Measurements from ENCODE around the gene PRDM7.
"Not testable (repeated sequence)": the region's sequence is repeated elsewhere in the genome, so short reads cannot be mapped to it uniquely, and the experiment has no call there.

PRDM7 gene

DNA sequence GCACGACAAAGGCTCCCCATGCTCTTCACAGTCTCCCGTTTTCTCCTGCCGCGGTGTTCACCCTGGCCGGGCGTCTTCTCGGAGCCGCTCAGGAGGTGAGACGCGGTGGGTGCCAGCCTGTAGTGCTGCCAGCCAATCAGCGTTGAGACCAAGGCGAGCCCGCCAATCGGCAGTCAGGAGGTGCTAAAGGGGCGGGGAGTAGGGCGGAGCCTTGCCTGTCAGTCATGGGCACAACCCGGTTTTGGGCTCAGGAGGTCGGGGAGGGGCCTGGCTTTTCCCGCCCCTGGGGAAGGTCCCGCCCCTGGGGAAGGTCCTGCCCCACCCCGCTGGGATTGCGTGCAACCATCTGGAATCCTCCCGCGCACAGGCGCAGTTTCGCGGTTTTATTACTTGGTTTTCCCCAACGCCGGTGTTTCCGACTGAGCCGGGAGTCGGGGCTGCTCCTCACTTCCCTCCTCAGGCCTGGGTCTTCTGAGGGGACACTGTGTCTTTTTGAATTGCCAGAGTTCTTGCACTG, at the start of gene PRDM7:
PRDM7 (minus strand) TSS at position 92 of the 517 bp plus-strand sequence. CDS start 1,421 bp downstream, outside the sequence.
- peak; percentile 85 to 96 (median 94) for DNase-seq (ENCODE audit: low read depth in 2 of 3, low spot score in 2 of 3)

GRCh38 chr16:90121846-90122245, 44.7 kb upstream of the PRDM7 start:
- DNase-seq (ENCODE audit: low read depth in 2 of 3, low spot score in 2 of 3) = not testable (repeated sequence)

DNA sequence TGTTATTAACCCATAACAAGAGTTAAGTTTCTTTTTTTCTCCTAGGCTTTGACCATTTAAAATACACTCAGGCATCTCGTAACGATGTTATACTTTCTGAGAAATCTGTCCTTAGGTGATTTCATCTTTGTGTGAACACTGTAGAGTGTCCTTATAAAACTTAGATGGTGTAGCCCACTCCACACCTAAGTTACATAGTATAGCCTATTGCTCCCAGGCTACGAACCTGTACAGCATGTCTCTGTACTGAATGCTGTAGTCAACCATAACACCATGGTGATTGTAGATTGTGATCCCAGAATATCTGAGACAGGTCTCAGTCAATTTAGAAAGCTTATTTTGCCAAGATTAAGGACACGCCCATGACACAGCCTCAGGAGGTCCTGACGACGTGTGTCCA, 30.5 kb upstream of the PRDM7 start:
- DNase-seq (ENCODE audit: low read depth in 2 of 3, low spot score in 2 of 3) = not testable (repeated sequence)

- not testable (repeated sequence) for DNase-seq (ENCODE audit: low read depth in 2 of 3, low spot score in 2 of 3)
These were observed 29.9 kb upstream of the PRDM7 start for GRCh38 chr16:90107060-90107459.

DNA sequence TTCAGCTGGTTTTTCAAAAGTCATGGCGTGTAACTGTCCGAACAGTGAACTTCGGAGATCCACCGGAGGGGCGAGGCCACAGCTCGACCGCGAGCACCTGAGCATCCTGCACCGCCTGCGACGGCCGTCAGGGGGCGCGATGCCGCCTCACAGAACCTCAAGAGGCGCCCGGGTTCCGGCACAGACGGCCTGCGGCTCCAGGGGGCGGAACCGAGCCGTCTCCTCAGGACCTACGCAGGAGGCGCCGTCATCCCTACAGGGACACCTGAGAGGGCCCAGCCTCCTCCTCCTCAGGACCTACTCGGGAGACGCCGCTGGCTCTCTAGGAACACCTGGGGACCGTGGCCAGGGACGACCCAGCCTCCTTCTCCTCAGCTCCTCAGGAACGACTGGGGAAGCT, 29.1 kb upstream of the PRDM7 start:
- peak; percentile 42 to 64 (median 42) for DNase-seq (ENCODE audit: low read depth in 2 of 3, low spot score in 2 of 3)

DNA sequence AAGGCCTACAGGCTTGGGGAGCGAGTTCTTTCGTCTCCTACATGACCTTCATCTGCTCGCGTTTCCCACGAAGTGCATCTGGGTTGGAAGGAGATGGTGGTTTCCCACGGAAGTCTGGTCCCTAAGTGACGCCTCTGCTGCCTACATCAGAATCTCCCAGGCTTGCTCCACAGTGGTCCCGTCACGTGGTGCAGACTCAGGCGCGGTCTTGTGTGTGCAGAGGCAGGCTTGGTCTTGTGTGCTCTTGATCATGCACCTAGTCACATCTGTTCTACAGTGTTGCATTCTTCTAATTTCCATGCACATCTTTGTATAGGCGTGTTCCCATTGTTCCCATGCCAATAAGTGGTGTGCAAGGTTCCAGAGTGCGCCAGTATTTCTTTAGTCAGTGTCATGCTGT, 27.6 kb upstream of the PRDM7 start:
- DNase-seq (ENCODE audit: low read depth in 2 of 3, low spot score in 2 of 3) = not testable (repeated sequence)

DNA sequence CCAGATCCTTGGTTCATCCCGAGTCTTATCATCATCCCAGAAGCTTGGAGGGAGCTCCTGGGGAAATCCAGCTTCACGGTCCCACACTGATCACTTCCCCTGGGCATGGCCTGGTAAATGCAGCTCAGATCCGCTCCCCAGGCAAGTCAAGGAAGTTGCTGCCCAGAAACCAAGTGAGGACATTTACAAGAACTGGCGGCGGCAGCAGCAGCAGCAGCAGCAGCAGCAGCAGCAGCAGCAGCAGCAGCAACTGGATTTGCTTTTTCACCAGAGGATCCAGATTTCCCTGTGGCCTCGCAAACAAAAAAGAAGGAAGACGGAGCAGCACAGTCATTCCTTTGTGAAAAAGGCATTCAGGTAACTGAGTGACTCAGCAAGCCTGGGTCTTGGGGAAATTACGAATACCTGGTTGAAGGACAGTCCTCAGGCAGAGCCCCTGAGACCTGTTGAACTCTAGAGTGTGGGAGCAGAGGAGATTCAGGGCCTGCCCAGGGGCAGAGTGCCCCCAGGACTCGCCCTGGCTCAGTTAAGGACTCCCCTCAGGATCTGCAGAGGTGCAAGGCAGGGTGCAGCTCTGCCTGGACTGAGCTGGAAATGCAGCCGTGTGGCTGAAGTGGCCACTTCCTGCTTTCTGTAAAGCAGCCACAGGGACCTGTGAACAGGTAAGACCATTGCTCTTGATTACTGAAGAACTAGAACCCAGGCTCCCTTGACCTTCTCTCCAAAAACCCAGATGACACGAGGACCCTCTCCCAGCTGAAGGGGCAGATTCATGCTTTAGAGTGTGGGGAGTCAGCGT, 25.2 kb upstream of the PRDM7 start:
- DNase-seq (ENCODE audit: low read depth in 2 of 3, low spot score in 2 of 3) = not testable (repeated sequence)

DNA sequence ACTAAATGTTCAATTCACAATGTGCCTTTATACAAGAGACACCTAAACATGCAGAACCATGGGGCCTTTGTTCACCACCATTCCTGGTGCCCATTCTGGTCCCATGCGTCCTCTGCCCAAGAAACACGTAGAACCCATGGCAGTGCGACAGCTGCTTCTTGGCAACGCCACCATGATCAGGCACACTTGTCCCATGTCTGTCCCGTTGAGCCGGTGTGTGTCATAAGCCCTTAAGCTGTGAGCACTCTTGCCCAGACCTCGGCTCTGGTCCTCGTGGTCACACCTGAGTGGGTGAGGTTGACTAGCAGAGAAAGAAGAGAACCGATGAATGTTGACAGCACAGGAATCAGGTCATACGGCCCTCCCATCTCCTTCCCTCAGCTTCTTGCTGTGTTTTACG, 24.2 kb upstream of the PRDM7 start:
- not testable (repeated sequence) for DNase-seq (ENCODE audit: low read depth in 2 of 3, low spot score in 2 of 3)

DNA sequence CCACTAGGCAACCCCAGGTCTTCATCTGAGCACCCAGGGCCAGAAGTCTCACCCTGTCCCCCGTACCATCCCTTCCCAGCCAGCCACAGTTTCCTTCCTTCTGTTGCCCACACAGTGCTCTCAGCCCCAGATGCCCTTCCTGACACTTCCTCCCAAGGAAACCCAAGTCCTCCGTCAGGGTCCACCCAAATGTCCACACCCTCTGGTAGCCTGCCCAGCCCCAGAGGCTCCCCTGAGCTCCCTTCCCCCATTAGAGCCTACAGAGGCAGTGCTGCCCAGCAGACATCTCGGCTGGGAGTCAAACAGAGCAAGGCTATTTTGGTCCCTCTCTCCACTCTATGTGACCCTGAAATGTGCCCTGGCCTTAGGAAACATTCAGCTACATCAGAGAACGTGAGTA, 23.7 kb upstream of the PRDM7 start:
- DNase-seq (ENCODE audit: low read depth in 2 of 3, low spot score in 2 of 3) = not testable (repeated sequence)

DNA sequence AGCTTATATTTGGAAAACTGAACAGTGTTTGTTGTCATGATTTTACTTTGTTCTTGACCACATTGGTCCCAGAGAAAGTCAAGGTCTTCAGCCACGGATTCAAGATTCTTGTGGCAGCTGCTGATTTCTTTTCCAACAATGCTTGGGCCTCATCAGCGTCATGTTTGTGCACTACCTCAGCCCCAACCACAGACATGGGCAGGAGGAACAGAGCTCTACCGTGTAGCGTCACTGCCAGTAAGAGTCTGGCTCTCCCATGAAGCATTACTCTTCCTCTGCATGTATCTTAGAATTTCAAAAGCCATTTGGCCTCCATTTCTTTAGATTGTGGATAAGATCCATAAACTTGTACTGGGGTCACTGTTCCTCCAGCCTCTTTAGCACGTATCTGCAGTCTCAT, 23.1 kb upstream of the PRDM7 start:
- not testable (repeated sequence) for DNase-seq (ENCODE audit: low read depth in 2 of 3, low spot score in 2 of 3)

DNA sequence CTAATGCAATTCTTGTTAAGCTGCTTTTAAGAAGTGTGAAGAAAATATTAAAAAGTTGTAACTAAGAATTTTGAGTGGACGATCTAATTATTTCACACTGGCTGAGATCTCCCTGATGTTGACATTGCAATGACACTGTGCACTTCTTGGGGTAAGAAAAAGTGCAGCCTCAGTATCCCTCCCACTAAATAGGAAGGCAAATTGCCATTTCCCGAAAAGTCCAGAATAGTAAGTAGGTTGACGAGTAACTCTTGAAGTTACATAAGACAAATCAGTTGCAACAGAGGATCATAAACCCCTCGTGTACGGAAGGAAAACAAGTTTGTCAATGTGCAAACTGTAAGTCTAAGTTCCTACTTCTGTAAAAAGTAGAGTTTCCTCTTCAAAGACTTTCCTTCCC, 21.8 kb upstream of the PRDM7 start:
- not testable (repeated sequence) for DNase-seq (ENCODE audit: low read depth in 2 of 3, low spot score in 2 of 3)

- DNase-seq (ENCODE audit: low read depth in 2 of 3, low spot score in 2 of 3) = not testable (repeated sequence)
These were observed 20.0 kb upstream of the PRDM7 start for GRCh38 chr16:90097010-90097684.

DNA sequence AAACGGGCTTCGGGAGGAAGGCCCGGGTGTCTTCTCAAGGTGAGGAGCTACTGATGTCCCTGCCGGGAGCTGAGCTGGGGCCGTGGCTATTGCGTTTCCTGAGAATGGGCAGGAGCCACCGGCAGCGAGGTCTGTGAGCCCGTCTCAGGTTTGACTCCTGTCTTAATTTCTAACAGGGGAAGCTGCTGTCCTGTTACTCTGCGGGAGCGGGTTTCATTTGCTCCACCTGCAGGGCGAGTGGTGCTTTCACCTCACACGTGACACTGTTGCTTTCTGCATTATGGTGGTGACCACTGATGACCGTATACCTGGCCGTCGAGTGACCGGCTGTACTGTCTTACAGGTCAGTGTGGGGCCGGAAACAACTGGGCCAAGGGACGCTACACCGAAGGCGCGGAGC, 17.7 kb upstream of the PRDM7 start:
- DNase-seq (ENCODE audit: low read depth in 2 of 3, low spot score in 2 of 3) = not testable (repeated sequence)

- not testable (repeated sequence) for DNase-seq (ENCODE audit: low read depth in 2 of 3, low spot score in 2 of 3)
These were observed 17.2 kb upstream of the PRDM7 start for GRCh38 chr16:90094296-90094695.

DNA sequence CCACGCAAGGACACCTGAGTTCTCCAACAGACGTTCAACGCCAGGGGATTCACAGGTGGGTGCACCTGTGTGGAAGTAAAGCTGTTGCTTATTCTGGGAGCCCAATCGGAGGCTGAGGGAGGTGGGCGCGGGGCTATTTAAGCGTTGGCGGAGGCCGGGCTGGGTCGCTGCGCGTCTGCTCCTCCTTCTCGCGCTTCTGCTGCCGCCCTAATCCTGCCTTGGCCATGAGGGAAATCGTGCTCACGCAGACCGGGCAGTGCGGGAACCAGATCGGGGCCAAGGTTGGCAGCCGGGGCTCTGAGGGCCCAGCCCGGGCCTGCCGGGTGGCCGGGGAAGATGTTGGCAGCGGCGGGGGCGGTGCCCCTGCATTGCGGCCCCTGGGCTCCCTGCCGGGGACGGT, 16.7 kb upstream of the PRDM7 start:
- DNase-seq (ENCODE audit: low read depth in 2 of 3, low spot score in 2 of 3) = not testable (repeated sequence)

DNA sequence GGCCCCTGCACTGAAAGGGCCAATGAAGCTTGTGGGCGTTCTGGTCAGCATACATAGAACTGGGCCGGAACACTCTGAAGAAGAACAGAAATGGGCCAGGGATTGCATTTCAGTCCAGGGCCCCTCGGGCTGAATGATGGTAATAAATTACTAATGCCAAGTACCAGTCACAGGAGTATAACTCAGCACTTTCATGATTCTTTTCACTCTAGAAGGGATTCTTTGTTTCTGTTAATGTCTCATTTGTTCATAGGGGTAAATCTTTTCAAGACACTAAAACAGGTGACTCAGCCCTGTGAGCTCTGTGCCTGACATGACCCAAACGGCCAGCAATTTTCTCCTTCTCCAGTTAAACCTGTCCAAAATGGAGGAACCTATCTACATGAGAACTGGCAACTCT, 15.7 kb upstream of the PRDM7 start:
- DNase-seq (ENCODE audit: low read depth in 2 of 3, low spot score in 2 of 3) = not testable (repeated sequence)

DNA sequence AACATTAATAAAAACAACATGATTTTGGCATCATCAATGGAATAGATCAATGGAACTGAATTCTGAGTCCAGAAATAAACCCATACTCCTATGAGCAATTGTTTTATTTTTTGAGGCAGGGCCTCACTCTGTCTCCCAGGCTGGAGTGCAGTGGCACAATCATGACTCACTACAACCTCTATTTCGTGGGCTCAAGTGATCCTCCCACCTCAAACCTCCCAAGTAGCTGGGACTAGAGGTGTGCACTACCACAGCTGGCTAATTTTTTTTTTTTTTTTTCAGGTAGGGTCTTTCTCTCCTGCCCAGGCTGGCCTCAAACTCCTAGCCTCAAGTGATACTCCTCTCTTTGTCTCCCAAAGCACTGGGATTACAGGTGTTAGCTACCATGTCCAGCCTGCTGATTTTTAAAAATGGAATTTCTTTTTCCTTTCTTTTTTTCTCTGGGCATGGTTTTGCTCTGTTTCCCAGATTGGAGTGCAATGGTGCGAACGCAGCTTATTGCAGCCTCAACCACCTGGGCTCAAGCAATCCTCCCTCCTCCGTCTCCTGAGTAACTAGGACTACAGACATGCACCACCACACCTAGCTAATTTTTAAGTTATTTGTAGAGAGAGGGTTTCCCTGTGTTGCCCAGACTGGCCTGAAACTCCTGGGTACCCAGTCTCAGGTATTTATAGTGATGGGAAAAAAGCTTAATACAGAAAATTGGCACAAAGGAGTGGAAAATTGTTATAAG, 7.3 kb upstream of the PRDM7 start:
- no peak for DNase-seq (ENCODE audit: low read depth in 2 of 3, low spot score in 2 of 3)

DNA sequence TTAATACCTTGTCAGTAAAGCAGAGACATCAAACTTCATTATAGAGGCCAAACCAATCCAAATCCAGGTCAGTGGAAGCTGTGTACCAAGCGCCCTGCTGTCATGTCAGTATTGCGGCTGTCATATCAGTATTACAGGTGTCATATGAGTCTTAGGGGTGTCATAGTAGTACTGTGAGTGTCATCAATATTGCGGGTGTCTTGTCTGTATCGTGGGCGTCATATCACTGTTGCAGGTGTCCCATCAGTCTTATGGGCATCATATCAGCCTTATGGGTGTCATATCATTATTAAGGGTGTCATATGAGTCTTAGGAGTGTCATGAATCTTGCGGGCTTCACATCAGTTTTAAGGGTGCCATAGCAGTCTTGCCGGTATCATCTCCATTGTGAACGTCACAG, 6.0 kb upstream of the PRDM7 start:
- no peak for DNase-seq (ENCODE audit: low read depth in 2 of 3, low spot score in 2 of 3)

DNA sequence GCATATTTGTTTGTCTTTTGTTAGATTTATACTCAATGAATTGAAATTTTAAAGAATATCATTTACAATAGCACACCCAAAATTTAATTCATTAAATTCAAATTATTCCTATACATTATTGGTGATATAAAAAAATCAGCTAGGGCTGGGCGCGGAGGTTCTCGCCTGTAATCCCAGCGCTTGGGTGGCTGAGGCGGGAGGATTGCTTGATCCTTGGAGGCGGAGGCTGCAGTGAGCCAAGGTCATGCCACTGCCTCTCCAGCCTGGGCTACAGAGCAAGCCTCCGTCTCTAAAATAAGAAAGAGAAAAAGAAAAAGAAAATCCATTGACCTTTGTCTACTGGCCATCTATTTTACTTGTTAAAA, 4.5 kb upstream of the PRDM7 start:
- no peak for DNase-seq (ENCODE audit: low read depth in 2 of 3, low spot score in 2 of 3)

GRCh38 chr16:90078579-90078895, 1.4 kb upstream of the PRDM7 start:
- no peak for DNase-seq (ENCODE audit: low read depth in 2 of 3, low spot score in 2 of 3)

- DNase-seq (ENCODE audit: low read depth in 2 of 3, low spot score in 2 of 3) = no peak
These were observed 837 bp upstream of the PRDM7 start for GRCh38 chr16:90077757-90078578.

Data from activated CD8-positive, alpha-beta memory T cell treated with anti-CD3 and anti-CD28 coated beads for 48 hours (primary cell).